Measurements from ENCODE around the gene CHST8. TPM values are rescaled to one million over a fixed set of nuclear protein-coding genes. Genes with fewer than 3 reads are reported as not detected.

The CHST8 gene
- total RNA-seq, 4 donors from 2014 or later = 0.39 to 4.4 (median 0.96) TPM

DNA sequence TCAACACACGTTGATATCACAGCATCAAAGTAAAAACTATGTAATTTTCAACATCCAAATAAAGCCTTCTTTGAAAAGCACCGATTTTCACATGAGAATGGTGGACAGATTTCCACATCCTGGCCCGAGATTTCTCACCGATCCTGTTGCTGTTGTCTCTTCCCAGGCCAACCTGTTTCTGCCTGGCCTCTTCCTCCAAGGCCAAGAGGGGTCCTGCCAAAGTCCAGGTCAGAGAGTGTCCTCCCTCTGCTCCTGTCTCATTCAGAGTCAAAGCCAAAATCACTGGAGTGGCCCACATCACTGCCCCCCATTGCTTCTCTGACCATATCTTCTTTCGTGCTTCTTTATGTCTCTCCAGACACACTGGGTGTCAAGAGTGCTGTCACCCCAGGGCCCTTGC lies 49.5 kb downstream of the CHST8 start:
- Histone ChIP-seq H3K4me1 (no peaks in the 10 kb centered on the region), H3K36me3 (no peaks in the 10 kb centered on the region), H3K4me3 (no peak overlapping the region), H3K27ac (no peak overlapping the region), H3K9me3 (no peaks in the 10 kb centered on the region), H3K27me3 (no peaks in the 10 kb centered on the region)
- DNase-seq (ENCODE audit: low spot score in 2 of 2) = no peak
- TF ChIP-seq EP300 (IDR thresholded peaks at IDR 0.05) = no peak
- TF ChIP-seq, protein P1, sequence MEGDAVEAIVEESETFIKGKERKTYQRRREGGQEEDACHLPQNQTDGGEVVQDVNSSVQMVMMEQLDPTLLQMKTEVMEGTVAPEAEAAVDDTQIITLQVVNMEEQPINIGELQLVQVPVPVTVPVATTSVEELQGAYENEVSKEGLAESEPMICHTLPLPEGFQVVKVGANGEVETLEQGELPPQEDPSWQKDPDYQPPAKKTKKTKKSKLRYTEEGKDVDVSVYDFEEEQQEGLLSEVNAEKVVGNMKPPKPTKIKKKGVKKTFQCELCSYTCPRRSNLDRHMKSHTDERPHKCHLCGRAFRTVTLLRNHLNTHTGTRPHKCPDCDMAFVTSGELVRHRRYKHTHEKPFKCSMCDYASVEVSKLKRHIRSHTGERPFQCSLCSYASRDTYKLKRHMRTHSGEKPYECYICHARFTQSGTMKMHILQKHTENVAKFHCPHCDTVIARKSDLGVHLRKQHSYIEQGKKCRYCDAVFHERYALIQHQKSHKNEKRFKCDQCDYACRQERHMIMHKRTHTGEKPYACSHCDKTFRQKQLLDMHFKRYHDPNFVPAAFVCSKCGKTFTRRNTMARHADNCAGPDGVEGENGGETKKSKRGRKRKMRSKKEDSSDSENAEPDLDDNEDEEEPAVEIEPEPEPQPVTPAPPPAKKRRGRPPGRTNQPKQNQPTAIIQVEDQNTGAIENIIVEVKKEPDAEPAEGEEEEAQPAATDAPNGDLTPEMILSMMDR (IDR thresholded peaks at IDR 0.05) = no peak
- TF ChIP-seq POLR2A (IDR thresholded peaks at IDR 0.05) = no peak
- WGBS, 2 donors = 68 to 73% methylated on average over 5 of the region's 5 CpGs

GRCh38 chr19:33673258-33673875 lies 51.6 kb downstream of the CHST8 start:
- Histone ChIP-seq H3K36me3 (no peaks in the 10 kb centered on the region), H3K4me1 (no peaks in the 10 kb centered on the region), H3K27ac (no peak overlapping the region), H3K27me3 (no peaks in the 10 kb centered on the region), H3K9me3 (no peaks in the 10 kb centered on the region), H3K4me3 (no peak overlapping the region)
- TF ChIP-seq POLR2A (IDR thresholded peaks at IDR 0.05) (no peak), EP300 (IDR thresholded peaks at IDR 0.05) (no peak)
- TF ChIP-seq, protein P1 (IDR thresholded peaks at IDR 0.05) = no peak
- 70 to 73% methylated on average over 8 to 9 of the region's 9 CpGs for WGBS, 2 donors
- DNase-seq (ENCODE audit: low spot score in 2 of 2) = no peak

DNA sequence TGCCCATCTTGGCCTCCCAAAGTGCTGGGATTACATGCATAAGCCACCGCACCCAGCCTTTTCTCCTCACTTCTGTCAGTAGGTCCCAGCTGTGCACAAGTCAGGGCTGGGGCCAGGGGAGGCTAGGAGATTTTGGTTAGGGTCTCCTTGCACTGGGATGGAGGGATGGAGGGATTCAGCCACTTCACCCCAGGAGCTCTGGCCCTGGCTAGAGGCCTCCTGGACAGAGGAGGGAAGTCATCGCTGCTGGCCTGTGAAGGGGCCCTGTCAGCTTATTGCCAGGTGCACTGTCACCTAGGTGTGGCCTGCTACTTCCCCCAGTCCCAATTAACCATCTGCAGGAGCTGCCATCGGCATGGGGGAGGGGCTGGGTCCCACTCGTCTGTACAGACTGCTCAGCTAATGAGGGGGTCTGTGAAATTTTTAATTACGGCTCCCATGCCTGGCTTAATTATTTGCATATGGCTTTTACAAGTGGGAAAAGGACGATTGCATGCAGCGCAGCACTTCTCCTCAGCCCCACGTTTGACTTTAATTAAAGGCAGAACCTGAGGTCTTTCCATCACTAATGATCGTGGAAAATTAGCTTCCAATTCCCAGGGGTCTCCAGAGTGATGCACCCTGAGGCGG lies 52.4 kb downstream of the CHST8 start:
- Histone ChIP-seq H3K36me3 (no peaks in the 10 kb centered on the region), H3K9me3 (no peaks in the 10 kb centered on the region), H3K4me3 (no peak overlapping the region), H3K27ac (no peak overlapping the region), H3K27me3 (no peaks in the 10 kb centered on the region), H3K4me1 (no peaks in the 10 kb centered on the region)
- TF ChIP-seq EP300 (IDR thresholded peaks at IDR 0.05) = no peak
- no peak for TF ChIP-seq POLR2A (IDR thresholded peaks at IDR 0.05)
- TF ChIP-seq, protein P1 (IDR thresholded peaks at IDR 0.05) = no peak
- 48 to 58% methylated on average over 10 of the region's 10 CpGs for WGBS, 2 donors
- no peak for DNase-seq (ENCODE audit: low spot score in 2 of 2)

GRCh38 chr19:33674626-33675367 lies 53.0 kb downstream of the CHST8 start:
- WGBS, 2 donors = 48 to 51% methylated on average over 9 to 10 of the region's 10 CpGs
- no peaks in the 10 kb centered on the region for H3K9me3 ChIP-seq
- no peak overlapping the region for H3K4me3 ChIP-seq
- DNase-seq (ENCODE audit: low spot score in 2 of 2) = no peak
- no peaks in the 10 kb centered on the region for H3K27me3 ChIP-seq
- no peaks in the 10 kb centered on the region for H3K4me1 ChIP-seq
- no peaks in the 10 kb centered on the region for H3K36me3 ChIP-seq
- TF ChIP-seq EP300 (IDR thresholded peaks at IDR 0.05) = no peak
- TF ChIP-seq, protein P1 (IDR thresholded peaks at IDR 0.05) = no peak
- TF ChIP-seq POLR2A (IDR thresholded peaks at IDR 0.05) = no peak
- H3K27ac ChIP-seq = no peak overlapping the region
